Neural progenitor cell (in vitro differentiated cells): ENCODE results near the gene SH2D3A.

ENCODE experiments used
- EZH2 ChIP-seq: fragments of 200-600 bp; sonication (generic); IDR thresholded peaks from 2 replicates; pipeline ENCODE4 v1.6.1; 2017; ENCODE audit warnings: antibody characterized with exemption, mild to moderate bottlenecking, moderate library complexity
- EZH2phosphoT487 ChIP-seq: fragments of 200-600 bp; sonication (generic); IDR thresholded peaks from 2 replicates; pipeline ENCODE4 v1.6.1; 2017; ENCODE audit warnings: antibody characterized with exemption
- TF ChIP-seq, protein P1 (sequence below): fragments of 200-600 bp; sonication (generic); IDR thresholded peaks from 2 replicates; pipeline ENCODE4 v1.5.1; 2017; ENCODE audit warnings: antibody characterized with exemption, mild to moderate bottlenecking

DNA sequence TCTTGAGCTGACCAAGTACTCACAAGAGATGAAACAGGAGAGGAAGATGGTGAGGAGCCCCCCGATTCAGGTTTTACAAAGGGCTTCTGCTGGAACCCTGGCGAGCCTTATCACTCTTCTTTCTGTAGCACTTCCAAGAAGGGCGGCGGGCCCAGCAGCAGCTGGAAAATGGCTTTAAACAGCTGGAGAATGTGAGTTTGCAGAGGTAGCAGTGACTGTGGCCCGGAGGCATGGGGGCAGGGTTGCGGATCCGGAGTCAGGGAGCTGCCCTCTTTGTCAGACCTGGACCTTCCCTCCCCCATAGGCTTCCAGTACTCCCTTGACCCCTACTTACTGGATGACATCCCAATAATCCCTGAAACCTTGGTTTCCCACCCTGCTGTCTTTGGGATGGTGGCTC, 24.2 kb downstream of the SH2D3A start:
- TF ChIP-seq, protein P1, sequence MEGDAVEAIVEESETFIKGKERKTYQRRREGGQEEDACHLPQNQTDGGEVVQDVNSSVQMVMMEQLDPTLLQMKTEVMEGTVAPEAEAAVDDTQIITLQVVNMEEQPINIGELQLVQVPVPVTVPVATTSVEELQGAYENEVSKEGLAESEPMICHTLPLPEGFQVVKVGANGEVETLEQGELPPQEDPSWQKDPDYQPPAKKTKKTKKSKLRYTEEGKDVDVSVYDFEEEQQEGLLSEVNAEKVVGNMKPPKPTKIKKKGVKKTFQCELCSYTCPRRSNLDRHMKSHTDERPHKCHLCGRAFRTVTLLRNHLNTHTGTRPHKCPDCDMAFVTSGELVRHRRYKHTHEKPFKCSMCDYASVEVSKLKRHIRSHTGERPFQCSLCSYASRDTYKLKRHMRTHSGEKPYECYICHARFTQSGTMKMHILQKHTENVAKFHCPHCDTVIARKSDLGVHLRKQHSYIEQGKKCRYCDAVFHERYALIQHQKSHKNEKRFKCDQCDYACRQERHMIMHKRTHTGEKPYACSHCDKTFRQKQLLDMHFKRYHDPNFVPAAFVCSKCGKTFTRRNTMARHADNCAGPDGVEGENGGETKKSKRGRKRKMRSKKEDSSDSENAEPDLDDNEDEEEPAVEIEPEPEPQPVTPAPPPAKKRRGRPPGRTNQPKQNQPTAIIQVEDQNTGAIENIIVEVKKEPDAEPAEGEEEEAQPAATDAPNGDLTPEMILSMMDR, result no peak
- TF ChIP-seq EZH2phosphoT487 (no peak), EZH2 (no peak)
